NCI-H2081 treated with DMSO at 0.1 percent for 48 hours (cell line): ENCODE data around the gene BRCC3.
"Not testable (repeated sequence)": the region's sequence is repeated elsewhere in the genome, so short reads cannot be mapped to it uniquely, and the experiment has no call there.

Source experiments
- DNase-seq: peaks from one replicate; lab custom pipeline; 2025; lab: John Stamatoyannopoulos, UW

BRCC3 gene

GRCh38 chrX:155143959-155144548 lies 72.7 kb downstream of the BRCC3 start:
- no peak for DNase-seq

GRCh38 chrX:155144926-155145325 lies 73.6 kb downstream of the BRCC3 start:
- DNase-seq = no peak

DNA sequence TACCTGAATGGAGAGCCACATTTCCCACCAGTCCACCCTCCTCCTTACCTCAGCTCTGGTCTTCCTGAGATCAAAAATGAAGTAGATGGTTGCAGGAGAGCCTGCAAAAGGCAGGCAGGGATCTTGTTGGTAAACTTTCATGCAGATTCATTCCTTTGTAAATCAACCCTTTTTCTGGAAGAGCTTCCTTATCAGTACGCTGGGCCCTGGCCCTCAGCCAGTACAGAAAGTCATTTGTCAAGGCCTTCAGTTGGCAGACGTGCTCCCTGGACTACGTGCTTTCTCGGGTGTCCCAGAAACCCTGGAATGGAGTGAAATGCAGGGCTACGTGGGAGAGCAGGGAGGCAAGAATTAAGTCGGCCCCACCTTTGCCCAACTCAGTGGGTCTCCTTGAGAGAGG lies 76.3 kb downstream of the BRCC3 start:
- not testable (repeated sequence) for DNase-seq

- DNase-seq = not testable (repeated sequence)
Measured at GRCh38 chrX:155148166-155148565, 76.9 kb downstream of the BRCC3 start.

DNA sequence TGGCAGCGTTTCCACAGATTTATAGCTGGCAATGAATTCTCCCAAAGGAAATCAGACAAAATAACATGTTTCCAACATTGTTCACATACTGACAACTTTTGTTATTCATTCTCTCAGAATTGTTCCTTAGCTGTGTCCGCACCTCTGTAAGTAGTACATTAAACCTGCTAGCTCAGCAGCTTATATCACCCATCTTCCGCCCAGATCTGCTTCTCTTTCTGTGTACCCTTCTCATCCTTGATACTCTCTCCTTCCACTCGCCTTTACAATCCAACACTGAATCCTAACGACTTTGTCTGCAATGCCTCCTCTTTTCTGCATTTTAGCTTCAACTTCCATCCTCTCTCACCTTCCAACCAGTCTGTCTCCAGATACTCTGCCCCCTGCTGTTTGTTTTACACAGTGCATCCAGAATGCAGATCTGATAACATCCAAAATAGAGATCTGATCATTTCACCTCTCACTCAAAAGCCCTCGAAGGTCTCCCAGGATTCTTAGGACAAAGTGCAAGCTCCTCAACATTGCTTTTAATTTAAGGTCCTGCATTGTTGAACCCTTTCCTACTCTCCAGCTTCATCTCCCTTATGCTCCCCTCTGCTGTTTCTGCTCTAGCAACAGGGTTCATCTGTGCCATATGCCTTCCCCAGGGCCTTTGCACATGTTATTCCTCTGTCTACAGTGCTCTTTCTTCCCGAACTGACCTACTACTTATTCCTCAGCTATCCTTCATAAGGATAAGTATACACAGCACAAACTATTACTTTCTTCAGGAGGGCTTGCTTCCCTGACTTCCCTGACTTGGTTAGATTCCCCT lies 77.6 kb downstream of the BRCC3 start:
- no peak for DNase-seq

DNA sequence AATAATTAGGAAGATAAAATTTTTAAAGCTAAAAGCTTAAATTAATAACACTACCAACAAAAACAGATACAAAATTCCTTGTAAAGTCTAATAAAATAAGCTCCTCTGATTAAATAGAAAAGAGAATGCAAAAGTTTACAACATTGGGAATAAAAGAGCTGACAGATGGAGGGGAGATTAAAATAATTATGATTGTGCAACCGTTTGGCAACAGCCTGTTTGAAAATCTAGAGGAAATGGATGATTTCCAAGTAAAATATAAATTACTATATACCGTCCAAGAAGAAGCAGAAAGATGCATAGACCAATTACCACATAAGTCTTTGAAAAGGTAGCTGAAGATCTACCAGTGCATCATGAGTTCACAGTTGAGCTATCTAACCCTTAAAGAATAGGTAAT lies 98.6 kb downstream of the BRCC3 start:
- no peak for DNase-seq
